ENCODE results near the gene DGKI. TPM values are rescaled to one million over a fixed set of nuclear protein-coding genes. Genes with fewer than 3 reads are reported as not detected.

The DGKI gene
- total and polyA plus RNA-seq, 2 of the 4 experiments (the other 2 are of a cell fraction): 3.9 to 15.8 TPM

DNA sequence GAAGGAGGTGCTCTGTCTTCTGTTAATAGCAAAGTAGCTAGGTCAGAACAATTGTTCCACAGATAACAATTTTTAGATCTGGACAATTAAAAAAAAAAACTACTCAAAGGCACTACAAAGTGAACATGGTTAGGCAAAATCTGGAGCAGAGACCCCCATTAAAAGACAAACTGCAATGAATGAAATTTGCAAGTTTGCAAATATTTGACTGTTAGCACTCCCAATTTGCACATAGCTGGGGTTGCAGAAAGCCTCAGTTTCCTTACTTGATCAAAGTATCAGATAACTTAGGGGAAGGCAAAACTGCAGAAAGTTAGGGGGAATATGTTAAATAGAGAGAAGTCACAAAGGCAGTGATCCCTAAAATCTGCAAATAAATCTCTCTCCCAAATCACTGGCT, 68.3 kb downstream of the DGKI start:
- TF ChIP-seq POLR2A (IDR thresholded peaks at IDR 0.05; ENCODE audit: low read depth, low read length): no peak
- TF ChIP-seq, protein P1, sequence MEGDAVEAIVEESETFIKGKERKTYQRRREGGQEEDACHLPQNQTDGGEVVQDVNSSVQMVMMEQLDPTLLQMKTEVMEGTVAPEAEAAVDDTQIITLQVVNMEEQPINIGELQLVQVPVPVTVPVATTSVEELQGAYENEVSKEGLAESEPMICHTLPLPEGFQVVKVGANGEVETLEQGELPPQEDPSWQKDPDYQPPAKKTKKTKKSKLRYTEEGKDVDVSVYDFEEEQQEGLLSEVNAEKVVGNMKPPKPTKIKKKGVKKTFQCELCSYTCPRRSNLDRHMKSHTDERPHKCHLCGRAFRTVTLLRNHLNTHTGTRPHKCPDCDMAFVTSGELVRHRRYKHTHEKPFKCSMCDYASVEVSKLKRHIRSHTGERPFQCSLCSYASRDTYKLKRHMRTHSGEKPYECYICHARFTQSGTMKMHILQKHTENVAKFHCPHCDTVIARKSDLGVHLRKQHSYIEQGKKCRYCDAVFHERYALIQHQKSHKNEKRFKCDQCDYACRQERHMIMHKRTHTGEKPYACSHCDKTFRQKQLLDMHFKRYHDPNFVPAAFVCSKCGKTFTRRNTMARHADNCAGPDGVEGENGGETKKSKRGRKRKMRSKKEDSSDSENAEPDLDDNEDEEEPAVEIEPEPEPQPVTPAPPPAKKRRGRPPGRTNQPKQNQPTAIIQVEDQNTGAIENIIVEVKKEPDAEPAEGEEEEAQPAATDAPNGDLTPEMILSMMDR (conservative IDR thresholded peaks at IDR 0.05; ENCODE audit: low read depth, low read length): no peak
- no peak for TF ChIP-seq NFE2L2 (IDR thresholded peaks at IDR 0.05; ENCODE audit: low read depth, low read length)
- TF ChIP-seq MAZ (IDR thresholded peaks at IDR 0.05; ENCODE audit: borderline replicate concordance, low read depth, low read length): no peak
- TF ChIP-seq FOS (IDR thresholded peaks at IDR 0.05; ENCODE audit: low read depth, low read length): no peak
- TF ChIP-seq MAFK (IDR thresholded peaks at IDR 0.05; ENCODE audit: low read depth, low read length): peak; percentile 39; the same call in 1 of the 2 replicates

More for the DNA sequence above, 68.3 kb downstream of the DGKI start:
- intact Hi-C loops (cut with micrococcal nuclease): no loop called here
- Histone ChIP-seq H3K9me3 (ENCODE audit: control insufficient read depth, insufficient read depth, low read length) (peaks cover under 1% of the 10 kb centered on the region; the same call in 1 of the 2 replicates), H4K91ac (ENCODE audit: insufficient read depth, low read depth, low read length) (no peak overlapping the region), H3K9ac (ENCODE audit: low read depth, low read length) (no peak overlapping the region), H3K18ac (ENCODE audit: low read depth, low read length) (no peak overlapping the region), H3K79me1 (ENCODE audit: low read depth in 1 of 2, low read length in 2 of 2) (peaks cover 0 to 3% of the 10 kb centered on the region in 2 experiments; a peak in 1 of 4 replicates), H3K27me3 (ENCODE audit: control insufficient read depth, insufficient read depth, low read length) (no peaks in the 10 kb centered on the region), H2BK15ac (ENCODE audit: low read depth, low read length) (no peak overlapping the region), H3K4me1 (ENCODE audit: control insufficient read depth, insufficient read depth, low read length) (peaks cover 4% of the 10 kb centered on the region), H3K4ac (ENCODE audit: low read depth, low read length) (no peak overlapping the region), H3K14ac (replicated peaks; ENCODE audit: low read depth, low read length) (no peak overlapping the region), H3K56ac (ENCODE audit: extremely low read depth, insufficient read depth, low read length) (no peak overlapping the region), H3K4me2 (ENCODE audit: low read depth, low read length) (no peak overlapping the region), H3K9me1 (ENCODE audit: insufficient read depth, low read length) (peaks cover 3% of the 10 kb centered on the region; the same call in 1 of the 2 replicates), H3K36me3 (ENCODE audit: control insufficient read depth, insufficient read depth, low read length) (no peaks in the 10 kb centered on the region; the same call in 1 of the 2 replicates), H4K5ac (ENCODE audit: low read depth, low read length) (no peak overlapping the region), H2AFZ (replicated peaks; ENCODE audit: low read length, poor library complexity) (no peak overlapping the region), H2BK20ac (ENCODE audit: low read depth, low read length) (no peak overlapping the region), H2BK120ac (ENCODE audit: low read depth, low read length) (no peak overlapping the region), H3K4me3 (ENCODE audit: insufficient read depth, low read depth, low read length) (no peak overlapping the region), H2AK5ac (ENCODE audit: low read depth, low read length) (no peak overlapping the region), H2AK9ac (replicated peaks; ENCODE audit: low read depth, low read length, poor library complexity) (no peak overlapping the region), H3K23ac (ENCODE audit: low read depth, low read length) (no peak overlapping the region), H3K27ac (ENCODE audit: insufficient read depth, low read length) (no peak overlapping the region), H2BK5ac (ENCODE audit: low read depth, low read length, poor library complexity, severe bottlenecking) (no peak overlapping the region), H4K8ac (ENCODE audit: low read depth in 2 of 2, low read length in 2 of 2) (no peak overlapping the region), H4K20me1 (ENCODE audit: insufficient read depth, low read length) (no peaks in the 10 kb centered on the region)
- DNase-seq (no peak), ATAC-seq (ENCODE audit: low read depth) (no peak)
- ChIA-PET POLR2A (ENCODE audit: unreplicated experiment) (no interaction called here), CTCF (no interaction called here)
- dilution Hi-C loops (cut with HindIII; ENCODE audit: low sequenced_read_pairs, unreplicated experiment): no loop called here
- no TSS peak for BruUV-seq (replicated peaks)
- in situ Hi-C loops (cut with MboI; ENCODE audit: low sequenced_read_pairs): no loop called here
